Trophoblast cell (in vitro differentiated cells and primary cell): ENCODE results near the gene TRAF5.

Source experiments
- DNase-seq, 2 donors: peaks; one replicate each; pipeline ENCODE4 v3.0.0-alpha.2; 2016
- H2AFZ ChIP-seq: 2 replicates; pipeline ENCODE4 v1.6.1; 2013; ENCODE audit warnings: low read length, moderate library complexity, mild to moderate bottlenecking; ENCODE audit not compliant: insufficient read depth, poor library complexity
- H2AK5ac ChIP-seq: 2 replicates; pipeline ENCODE4 v1.6.1; 2013; ENCODE audit warnings: mild to moderate bottlenecking, low read length
- H2BK120ac ChIP-seq: 2 replicates; pipeline ENCODE4 v1.6.1; 2013; ENCODE audit warnings: low read length, mild to moderate bottlenecking, moderate library complexity; ENCODE audit not compliant: insufficient read depth, poor library complexity
- H2BK12ac ChIP-seq: 2 replicates; pipeline ENCODE4 v1.6.1; 2013; ENCODE audit warnings: mild to moderate bottlenecking, low read length, moderate library complexity
- H2BK5ac ChIP-seq: 2 replicates; pipeline ENCODE4 v1.6.1; 2013; ENCODE audit warnings: low read length, low read depth, moderate library complexity, mild to moderate bottlenecking; ENCODE audit not compliant: poor library complexity
- H3K14ac ChIP-seq: 2 replicates; pipeline ENCODE4 v1.6.1; 2013; ENCODE audit warnings: mild to moderate bottlenecking, low read length
- H3K18ac ChIP-seq: 2 replicates; pipeline ENCODE4 v1.6.1; 2013; ENCODE audit warnings: mild to moderate bottlenecking, low read length
- H3K23ac ChIP-seq: 2 replicates; pipeline ENCODE4 v1.6.1; 2013; ENCODE audit warnings: low read length
- H3K27ac ChIP-seq: 2 replicates; pipeline ENCODE4 v1.5.1; 2013; ENCODE audit warnings: low read depth, mild to moderate bottlenecking, inconsistent platforms, low read length, moderate library complexity
- H3K27me3 ChIP-seq: 2 replicates; pipeline ENCODE4 v1.6.1; 2013; ENCODE audit warnings: inconsistent platforms, mild to moderate bottlenecking, low read length, moderate library complexity; ENCODE audit not compliant: insufficient read depth
- H3K36me3 ChIP-seq, 2 experiments: 1 replicate in 1 of 2; 2 replicates in 1 of 2; pipeline ENCODE4 v1.6.1; 2013; ENCODE audit warnings: low read length in 2 of 2, mild to moderate bottlenecking in 2 of 2, moderate library complexity in 1 of 2; ENCODE audit not compliant: insufficient read depth in 2 of 2, control insufficient read depth in 1 of 2
- H3K4ac ChIP-seq: 2 replicates; pipeline ENCODE4 v1.6.1; 2013; ENCODE audit warnings: low read depth, mild to moderate bottlenecking, low read length, moderate library complexity
- H3K4me1 ChIP-seq, 2 experiments: 1 replicate in 1 of 2; 2 replicates in 1 of 2; pipeline ENCODE4 v1.6.1; 2013; ENCODE audit warnings: low read length in 2 of 2, mild to moderate bottlenecking in 2 of 2, moderate library complexity in 1 of 2; ENCODE audit not compliant: insufficient read depth in 2 of 2, control insufficient read depth in 1 of 2
- H3K4me2 ChIP-seq: 2 replicates; pipeline ENCODE4 v1.6.1; 2013; ENCODE audit warnings: inconsistent platforms, mild to moderate bottlenecking, low read length, moderate library complexity
- H3K4me3 ChIP-seq: 2 replicates; pipeline ENCODE4 v1.5.1; 2013; ENCODE audit warnings: mild to moderate bottlenecking, low read depth, low read length, inconsistent platforms
- H3K79me1 ChIP-seq: one replicate; pipeline ENCODE4 v1.6.1; 2013; ENCODE audit warnings: low read length
- H3K79me2 ChIP-seq: 2 replicates; pipeline ENCODE4 v1.6.1; 2013; ENCODE audit warnings: low read length, mild to moderate bottlenecking; ENCODE audit not compliant: control insufficient read depth, insufficient read depth, poor library complexity
- H3K9ac ChIP-seq: 2 replicates; pipeline ENCODE4 v1.6.1; 2013; ENCODE audit warnings: mild to moderate bottlenecking, low read length
- H3K9me3 ChIP-seq: 2 replicates; pipeline ENCODE4 v1.6.1; 2013; ENCODE audit warnings: low read depth, mild to moderate bottlenecking, control low read depth, inconsistent platforms, low read length; ENCODE audit not compliant: insufficient read depth
- H4K12ac ChIP-seq: 2 replicates; pipeline ENCODE4 v1.6.1; 2013; ENCODE audit warnings: low read depth, mild to moderate bottlenecking, low read length, moderate library complexity
- H4K8ac ChIP-seq: 2 replicates; pipeline ENCODE4 v1.6.1; 2013; ENCODE audit warnings: low read depth, mild to moderate bottlenecking, low read length, moderate library complexity
- H4K91ac ChIP-seq: one replicate; pipeline ENCODE4 v1.6.1; 2013; ENCODE audit warnings: low read depth, mild to moderate bottlenecking, low read length, moderate library complexity
- WGBS: extraction: QIAGEN DNeasy Blood & Tissue Kit; methylation state at CpG from one replicate; pipeline ENCODE4 v1.1.7; 2013; ENCODE audit warnings: missing lambda C conversion rate; ENCODE audit not compliant: insufficient read length, insufficient coverage; ENCODE audit errors: extremely low coverage; 5-methylcytosine and 5-hydroxymethylcytosine counted together

Gene TRAF5

DNA sequence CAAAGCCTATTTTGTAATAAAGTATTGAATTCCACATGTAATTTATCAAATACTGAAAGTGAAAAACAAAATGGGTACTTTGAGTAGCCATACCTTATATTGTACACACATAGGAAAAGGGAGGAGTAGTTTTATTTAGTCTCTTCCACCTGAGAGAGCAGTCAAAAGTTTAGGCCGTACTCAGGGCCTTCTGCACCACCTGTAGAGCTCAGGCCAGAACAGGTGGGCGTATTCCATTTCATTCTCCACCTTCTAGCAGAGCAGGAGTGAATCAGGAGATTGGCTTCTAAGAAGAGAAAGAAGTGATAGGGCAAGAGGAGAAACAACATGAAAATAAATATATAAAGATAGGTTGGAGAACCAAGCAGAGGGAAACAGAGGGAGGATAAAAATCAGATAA is 44.0 kb downstream of the TRAF5 start:
- H3K4me1 ChIP-seq: no peaks in the 10 kb centered on the region
- no peaks in the 10 kb centered on the region for H3K9me3 ChIP-seq
- no peak overlapping the region for H3K23ac ChIP-seq
- no peaks in the 10 kb centered on the region for H3K27me3 ChIP-seq
- no peak overlapping the region for H3K9ac ChIP-seq
- H3K4ac ChIP-seq: no peak overlapping the region
- no peaks in the 10 kb centered on the region for H3K79me2 ChIP-seq
- H2BK120ac ChIP-seq: no peak overlapping the region
- DNase-seq: no peak
- no peak overlapping the region for H3K18ac ChIP-seq
- H2BK5ac ChIP-seq: no peak overlapping the region
- H2AFZ ChIP-seq: no peak overlapping the region
- H3K36me3 ChIP-seq: no peaks in the 10 kb centered on the region
- no peak overlapping the region for H3K14ac ChIP-seq
- no peak overlapping the region for H4K91ac ChIP-seq
- WGBS: no CpG with 5 or more reads among the region's 2 CpGs
- no peaks in the 10 kb centered on the region for H3K79me1 ChIP-seq
- no peak overlapping the region for H3K27ac ChIP-seq
- H3K4me3 ChIP-seq: no peak overlapping the region
- no peak overlapping the region for H4K8ac ChIP-seq
- H3K4me2 ChIP-seq: no peak overlapping the region
- no peak overlapping the region for H4K12ac ChIP-seq
- no peak overlapping the region for H2BK12ac ChIP-seq
- H2AK5ac ChIP-seq: no peak overlapping the region

DNA sequence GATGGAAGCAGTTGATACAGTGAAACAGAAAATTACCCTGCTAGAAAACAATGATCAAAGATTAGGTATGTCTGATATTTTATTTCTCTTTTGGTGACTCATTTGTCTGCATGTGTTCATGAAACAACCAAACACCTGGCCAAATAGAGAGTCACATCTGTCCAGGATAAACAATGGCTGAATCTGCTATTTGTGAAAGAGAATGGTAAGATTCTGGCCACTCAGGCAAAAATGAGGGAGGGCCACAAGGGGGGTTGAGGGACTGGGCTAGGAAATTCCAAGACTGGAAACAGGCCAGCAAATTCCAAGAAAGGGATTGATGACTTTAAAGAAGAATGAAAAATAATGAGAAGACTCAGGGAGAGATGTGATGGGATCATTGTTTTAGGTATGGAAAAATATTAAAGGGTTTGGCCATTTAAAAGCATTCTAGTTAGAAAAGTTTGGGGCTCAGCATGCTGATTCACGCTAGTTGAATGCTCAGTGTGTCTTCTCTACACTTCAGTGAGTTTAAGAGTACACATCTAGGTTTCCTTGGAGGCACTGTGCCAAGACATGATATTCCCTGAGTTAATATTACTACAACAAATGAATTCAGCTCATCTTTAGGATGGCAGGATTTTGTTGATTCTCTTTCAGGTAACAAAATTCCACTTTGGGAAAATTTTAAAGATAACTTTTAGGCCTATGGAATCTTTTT is 44.9 kb downstream of the TRAF5 start:
- Histone ChIP-seq H2AK5ac (no peak overlapping the region), H2BK5ac (no peak overlapping the region), H4K8ac (no peak overlapping the region), H2BK12ac (no peak overlapping the region), H3K27me3 (no peaks in the 10 kb centered on the region), H3K14ac (no peak overlapping the region), H2BK120ac (no peak overlapping the region), H3K4ac (no peak overlapping the region), H3K18ac (no peak overlapping the region), H3K4me3 (no peak overlapping the region), H3K27ac (no peak overlapping the region), H3K9ac (no peak overlapping the region), H3K9me3 (no peaks in the 10 kb centered on the region), H2AFZ (no peak overlapping the region), H3K36me3 (no peaks in the 10 kb centered on the region), H3K4me2 (no peak overlapping the region), H3K23ac (no peak overlapping the region), H4K12ac (no peak overlapping the region), H3K4me1 (no peaks in the 10 kb centered on the region), H3K79me1 (no peaks in the 10 kb centered on the region), H3K79me2 (no peaks in the 10 kb centered on the region), H4K91ac (no peak overlapping the region)
- no peak for DNase-seq
- WGBS: no CpG with 5 or more reads among the region's 1 CpG

DNA sequence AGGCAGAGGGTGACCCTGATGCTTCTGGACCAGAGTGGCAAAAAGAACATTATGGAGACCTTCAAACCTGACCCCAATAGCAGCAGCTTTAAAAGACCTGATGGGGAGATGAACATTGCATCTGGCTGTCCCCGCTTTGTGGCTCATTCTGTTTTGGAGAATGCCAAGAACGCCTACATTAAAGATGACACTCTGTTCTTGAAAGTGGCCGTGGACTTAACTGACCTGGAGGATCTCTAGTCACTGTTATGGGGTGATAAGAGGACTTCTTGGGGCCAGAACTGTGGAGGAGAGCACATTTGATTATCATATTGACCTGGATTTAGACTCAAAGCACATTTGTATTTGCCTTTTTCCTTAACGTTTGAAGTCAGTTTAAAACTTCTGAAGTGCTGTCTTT is 45.8 kb downstream of the TRAF5 start:
- no peaks in the 10 kb centered on the region for H3K79me1 ChIP-seq
- no peak overlapping the region for H3K4me3 ChIP-seq
- no peak overlapping the region for H3K18ac ChIP-seq
- H3K4me1 ChIP-seq: no peaks in the 10 kb centered on the region
- no peaks in the 10 kb centered on the region for H3K27me3 ChIP-seq
- H3K79me2 ChIP-seq: no peaks in the 10 kb centered on the region
- H3K9me3 ChIP-seq: no peaks in the 10 kb centered on the region
- no peak overlapping the region for H2BK5ac ChIP-seq
- H3K4me2 ChIP-seq: no peak overlapping the region
- H2AFZ ChIP-seq: no peak overlapping the region
- DNase-seq: no peak
- no peak overlapping the region for H2BK120ac ChIP-seq
- no peak overlapping the region for H4K91ac ChIP-seq
- no peak overlapping the region for H3K14ac ChIP-seq
- H3K23ac ChIP-seq: no peak overlapping the region
- H2AK5ac ChIP-seq: no peak overlapping the region
- H3K4ac ChIP-seq: no peak overlapping the region
- H4K8ac ChIP-seq: no peak overlapping the region
- no peak overlapping the region for H3K9ac ChIP-seq
- no peak overlapping the region for H4K12ac ChIP-seq
- no CpG with 5 or more reads among the region's 4 CpGs for WGBS
- no peaks in the 10 kb centered on the region for H3K36me3 ChIP-seq
- no peak overlapping the region for H3K27ac ChIP-seq
- no peak overlapping the region for H2BK12ac ChIP-seq

DNA sequence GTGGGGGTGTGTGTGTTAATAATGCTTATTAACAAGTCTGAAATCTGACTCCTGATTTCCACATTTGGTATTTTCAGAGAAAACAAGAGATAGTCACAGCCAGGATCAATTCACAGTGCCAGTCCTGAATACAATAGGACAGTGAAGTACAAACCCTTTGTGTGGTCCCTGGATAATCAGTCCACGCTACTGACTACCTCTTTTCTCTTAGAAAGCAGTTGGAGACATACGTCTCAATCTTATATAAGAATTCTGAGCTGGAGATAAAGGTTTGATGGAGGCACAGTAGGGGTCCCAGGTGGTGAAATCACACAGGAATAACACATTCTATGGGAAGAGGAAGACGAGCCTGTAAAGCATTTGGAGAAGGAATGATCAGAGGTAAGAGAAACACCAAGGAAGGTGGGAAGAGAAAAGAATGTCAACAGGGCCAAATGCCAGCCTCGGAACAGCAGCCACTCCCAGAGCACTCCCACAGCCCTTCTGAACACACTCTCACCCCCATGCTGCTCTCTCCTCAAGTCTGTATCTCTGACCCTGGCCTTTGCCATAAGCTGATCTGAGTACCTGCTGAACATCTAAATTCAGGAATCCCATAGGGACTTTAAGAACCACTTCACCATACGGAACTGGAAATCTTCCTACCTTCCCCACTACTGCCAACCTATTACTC is 48.6 kb downstream of the TRAF5 start:
- Histone ChIP-seq H3K4me3 (no peak overlapping the region), H3K4me1 (peaks cover 2% of the 10 kb centered on the region in 2 experiments), H3K27ac (no peak overlapping the region), H3K79me2 (no peaks in the 10 kb centered on the region), H3K18ac (no peak overlapping the region), H3K23ac (no peak overlapping the region), H2BK12ac (no peak overlapping the region), H4K8ac (no peak overlapping the region), H2AK5ac (no peak overlapping the region), H2BK5ac (no peak overlapping the region), H3K9me3 (no peaks in the 10 kb centered on the region), H4K91ac (no peak overlapping the region), H3K9ac (no peak overlapping the region), H3K27me3 (no peaks in the 10 kb centered on the region), H3K4ac (no peak overlapping the region), H3K79me1 (no peaks in the 10 kb centered on the region), H3K4me2 (no peak overlapping the region), H4K12ac (no peak overlapping the region), H3K14ac (no peak overlapping the region), H2BK120ac (no peak overlapping the region), H2AFZ (no peak overlapping the region), H3K36me3 (no peaks in the 10 kb centered on the region)
- no CpG with 5 or more reads among the region's 5 CpGs for WGBS
- DNase-seq: no peak
